HT1080 (cell line): ENCODE data around the gene LUC7L. TPM values are rescaled to one million over a fixed set of nuclear protein-coding genes. Genes with fewer than 3 reads are reported as not detected.
"Not testable (repeated sequence)": the region's sequence is repeated elsewhere in the genome, so short reads cannot be mapped to it uniquely, and the experiment has no call there.

Experiments
- DNase-seq: peaks from one replicate; pipeline ENCODE4 v3.0.0-alpha.2; 2015; ENCODE audit warnings: low read depth
- total RNA-seq: library from RNA; depleted of rRNA; stranded (reverse); fragments of >200 nt; shearing (Covaris generic); gene quantifications from 2 replicates; pipeline ENCODE4 v1.2.3, GENCODE V29; 2014

The LUC7L gene
- total RNA-seq, 1 experiment from 2014 or later: 73.3 TPM

DNA sequence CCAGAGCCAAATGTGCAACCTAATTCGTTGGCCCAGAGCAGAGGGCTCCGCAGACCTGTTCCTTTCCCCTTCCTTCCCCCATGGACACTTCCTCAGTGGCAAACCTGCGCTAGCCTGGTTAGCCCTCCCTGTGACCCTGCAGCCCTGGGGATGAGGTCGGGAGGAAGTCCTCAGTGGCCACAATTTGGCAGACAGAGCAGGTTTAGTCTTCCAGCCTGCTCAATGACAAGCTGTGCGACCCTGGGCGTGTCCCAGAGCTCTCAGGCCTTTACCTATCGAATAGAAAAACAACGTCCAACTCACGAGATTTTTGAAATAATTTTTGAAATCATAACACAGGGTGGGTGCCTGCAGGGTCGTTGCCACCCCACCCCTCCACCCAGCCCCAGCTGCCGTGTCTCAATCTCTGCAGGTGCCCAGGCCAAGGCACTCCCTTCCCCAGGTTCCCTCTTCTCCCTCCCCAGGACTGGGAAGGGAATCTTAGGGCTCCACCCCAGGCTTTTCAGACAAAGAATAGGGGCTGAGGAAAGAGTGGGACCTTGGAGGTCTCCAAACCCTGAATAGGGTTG lies 62.0 kb downstream of the LUC7L start:
- DNase-seq: no peak

DNA sequence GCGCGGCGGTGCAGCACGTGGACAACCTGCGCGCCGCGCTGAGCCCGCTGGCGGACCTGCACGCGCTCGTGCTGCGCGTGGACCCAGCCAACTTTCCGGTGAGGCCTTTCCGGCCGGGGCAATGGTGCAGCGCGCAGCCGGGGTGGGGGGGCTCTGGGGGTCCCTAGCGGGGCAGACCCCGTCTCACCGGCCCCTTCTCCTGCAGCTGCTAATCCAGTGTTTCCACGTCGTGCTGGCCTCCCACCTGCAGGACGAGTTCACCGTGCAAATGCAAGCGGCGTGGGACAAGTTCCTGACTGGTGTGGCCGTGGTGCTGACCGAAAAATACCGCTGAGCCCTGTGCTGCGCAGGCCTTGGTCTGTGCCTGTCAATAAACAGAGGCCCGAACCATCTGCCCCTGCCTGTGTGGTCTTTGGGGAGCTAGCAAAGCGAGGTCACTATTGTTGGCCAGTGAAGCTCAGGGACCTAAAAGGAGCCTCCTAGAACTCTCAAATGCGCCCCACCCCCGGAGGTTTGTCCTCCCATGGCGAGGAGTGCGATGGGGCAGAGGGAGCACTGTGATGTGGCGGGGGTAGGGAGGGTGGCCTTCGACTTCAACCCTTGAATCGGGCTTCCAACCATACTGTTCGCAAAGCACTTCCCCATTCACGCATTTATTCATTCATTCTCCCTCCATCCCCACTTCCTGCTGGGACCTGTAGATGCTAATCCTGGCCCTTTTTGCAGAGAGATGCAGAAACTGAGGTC lies 62.7 kb downstream of the LUC7L start:
- no peak for DNase-seq

DNA sequence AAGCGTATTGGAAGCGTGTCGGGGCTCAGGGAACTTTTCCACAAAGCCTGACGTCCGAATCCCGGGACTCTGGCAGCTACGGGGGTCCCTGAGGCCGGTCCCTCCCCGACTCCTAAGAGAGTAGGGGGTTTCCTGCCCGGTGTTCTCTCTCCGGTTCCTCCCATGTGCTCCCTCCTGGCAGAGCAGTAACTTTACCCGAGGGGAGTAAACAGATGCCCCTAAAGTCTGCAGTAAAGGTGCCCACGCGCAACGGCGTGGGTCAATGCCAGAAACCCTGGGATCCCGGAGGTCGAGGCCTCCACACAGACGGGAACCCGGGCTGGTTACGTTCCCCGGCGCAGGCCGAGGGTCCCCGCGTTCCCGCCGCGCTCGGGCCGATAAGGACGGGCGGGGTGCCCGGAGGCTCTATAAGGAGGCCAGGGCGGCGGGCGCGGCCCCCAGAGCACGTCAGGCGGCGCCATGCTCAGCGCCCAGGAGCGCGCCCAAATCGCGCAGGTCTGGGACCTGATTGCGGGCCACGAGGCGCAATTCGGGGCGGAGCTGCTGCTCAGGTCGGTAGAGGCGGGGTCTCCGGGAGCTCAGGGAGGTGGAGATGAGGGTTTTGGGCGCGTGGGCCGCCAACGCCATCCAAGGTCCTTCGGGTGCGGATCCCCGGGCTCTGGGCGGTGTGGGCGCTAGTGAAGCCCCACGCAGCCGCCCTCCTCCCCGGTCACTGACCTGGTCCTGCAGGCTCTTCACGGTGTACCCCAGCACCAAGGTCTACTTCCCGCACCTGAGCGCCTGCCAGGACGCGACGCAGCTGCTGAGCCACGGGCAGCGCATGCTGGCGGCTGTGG lies 63.5 kb downstream of the LUC7L start, which contains the start of gene HBM:
Gene HBM (plus strand): TSS at position 440 of the 836 bp plus-strand sequence. CDS start 20 bp downstream, at position 460.
- DNase-seq: no peak

DNA sequence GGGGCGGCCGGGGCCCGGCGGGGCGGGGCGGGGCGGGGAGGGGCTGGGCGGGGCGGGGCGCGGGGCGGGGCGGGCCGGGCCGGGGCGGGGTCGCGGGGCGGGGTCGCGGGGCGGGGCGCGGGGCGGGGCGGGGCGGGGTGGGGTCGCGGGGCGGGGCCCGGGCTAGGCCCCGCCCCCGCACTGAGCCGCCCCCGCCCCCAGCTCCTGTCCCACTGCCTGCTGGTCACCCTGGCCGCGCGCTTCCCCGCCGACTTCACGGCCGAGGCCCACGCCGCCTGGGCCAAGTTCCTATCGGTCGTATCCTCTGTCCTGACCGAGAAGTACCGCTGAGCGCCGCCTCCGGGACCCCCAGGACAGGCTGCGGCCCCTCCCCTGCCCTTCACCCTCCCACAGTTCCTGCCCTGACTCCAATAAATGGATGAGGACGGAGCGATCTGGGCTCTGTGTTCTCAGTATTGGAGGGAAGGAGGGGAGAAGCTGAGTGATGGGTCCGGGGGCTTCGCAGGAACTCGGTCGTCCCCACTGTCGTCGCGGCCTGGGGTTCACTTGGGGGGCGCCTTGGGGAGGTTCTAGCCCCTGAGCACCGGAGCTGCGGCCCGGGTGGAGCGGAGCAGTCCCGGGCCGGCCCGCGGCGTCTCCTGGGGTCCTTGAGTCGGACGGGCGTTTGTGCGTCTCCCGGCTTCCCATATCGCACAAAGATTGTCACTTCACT lies 64.3 kb downstream of the LUC7L start:
- no peak for DNase-seq

DNA sequence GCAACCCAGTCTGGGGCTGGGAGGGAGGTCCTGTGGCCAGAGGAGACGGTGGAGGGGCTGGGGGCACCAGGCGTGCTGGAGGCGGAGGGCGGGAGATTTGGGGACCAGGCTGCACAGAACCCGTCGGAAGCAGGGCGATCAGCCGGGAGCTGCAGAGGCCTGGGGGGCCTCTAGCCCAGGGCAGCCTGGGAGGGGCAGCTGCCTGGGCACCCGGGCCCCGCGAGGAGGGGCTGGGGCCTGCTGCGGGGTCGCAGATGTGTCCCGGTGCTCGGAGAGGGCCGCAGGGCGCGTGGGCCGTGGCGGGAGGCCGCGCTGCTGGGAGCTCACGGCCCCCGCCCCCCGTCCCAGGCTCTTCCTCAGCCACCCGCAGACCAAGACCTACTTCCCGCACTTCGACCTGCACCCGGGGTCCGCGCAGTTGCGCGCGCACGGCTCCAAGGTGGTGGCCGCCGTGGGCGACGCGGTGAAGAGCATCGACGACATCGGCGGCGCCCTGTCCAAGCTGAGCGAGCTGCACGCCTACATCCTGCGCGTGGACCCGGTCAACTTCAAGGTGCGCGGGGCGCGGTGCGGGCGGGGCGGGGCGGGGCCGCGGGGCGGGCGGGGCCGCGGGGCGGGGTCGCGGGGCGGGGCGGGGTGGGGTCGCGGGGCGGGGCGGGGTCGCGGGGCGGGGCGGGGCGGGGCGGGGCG lies 65.0 kb downstream of the LUC7L start:
- not testable (repeated sequence) for DNase-seq

DNA sequence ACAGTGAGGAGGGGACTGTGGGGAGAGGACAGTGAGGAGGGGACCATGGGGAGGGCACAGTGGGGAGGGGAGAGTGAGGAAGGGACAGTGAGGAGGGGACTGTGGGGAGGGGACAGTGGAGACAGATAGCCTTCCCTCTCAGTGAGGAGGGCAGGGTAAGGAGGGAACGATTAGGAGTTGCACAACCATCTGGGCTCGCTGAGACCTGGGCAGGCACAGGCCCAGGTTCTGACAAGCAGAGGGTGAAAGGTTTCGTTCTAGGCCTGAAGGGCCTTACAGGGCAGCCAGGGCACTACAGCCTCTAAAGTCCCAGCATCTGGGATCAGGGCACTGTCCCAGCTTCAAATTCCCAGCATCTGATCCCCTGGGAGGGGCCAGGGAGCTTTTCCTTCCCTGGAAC lies 65.6 kb downstream of the LUC7L start:
- not testable (repeated sequence) for DNase-seq

DNA sequence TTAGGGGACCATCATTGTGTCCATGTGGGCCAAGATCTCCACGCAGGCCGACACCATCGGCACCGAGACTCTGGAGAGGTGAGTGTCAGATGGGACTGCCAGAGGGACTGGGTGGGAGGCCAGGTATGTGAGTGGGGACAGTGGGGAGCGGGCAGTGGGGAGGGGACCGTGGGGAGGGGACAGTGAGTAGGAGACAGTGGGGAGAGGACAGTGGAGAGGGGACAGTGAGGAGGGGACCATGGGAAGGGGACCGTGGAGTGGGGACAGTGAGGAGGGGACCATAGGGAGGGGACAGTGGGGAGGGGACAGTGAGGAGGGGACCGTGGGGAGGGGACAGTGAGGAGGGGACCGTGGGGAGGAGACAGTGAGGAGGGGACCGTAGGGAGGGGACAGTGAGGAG lies 66.1 kb downstream of the LUC7L start:
- DNase-seq: not testable (repeated sequence)

DNA sequence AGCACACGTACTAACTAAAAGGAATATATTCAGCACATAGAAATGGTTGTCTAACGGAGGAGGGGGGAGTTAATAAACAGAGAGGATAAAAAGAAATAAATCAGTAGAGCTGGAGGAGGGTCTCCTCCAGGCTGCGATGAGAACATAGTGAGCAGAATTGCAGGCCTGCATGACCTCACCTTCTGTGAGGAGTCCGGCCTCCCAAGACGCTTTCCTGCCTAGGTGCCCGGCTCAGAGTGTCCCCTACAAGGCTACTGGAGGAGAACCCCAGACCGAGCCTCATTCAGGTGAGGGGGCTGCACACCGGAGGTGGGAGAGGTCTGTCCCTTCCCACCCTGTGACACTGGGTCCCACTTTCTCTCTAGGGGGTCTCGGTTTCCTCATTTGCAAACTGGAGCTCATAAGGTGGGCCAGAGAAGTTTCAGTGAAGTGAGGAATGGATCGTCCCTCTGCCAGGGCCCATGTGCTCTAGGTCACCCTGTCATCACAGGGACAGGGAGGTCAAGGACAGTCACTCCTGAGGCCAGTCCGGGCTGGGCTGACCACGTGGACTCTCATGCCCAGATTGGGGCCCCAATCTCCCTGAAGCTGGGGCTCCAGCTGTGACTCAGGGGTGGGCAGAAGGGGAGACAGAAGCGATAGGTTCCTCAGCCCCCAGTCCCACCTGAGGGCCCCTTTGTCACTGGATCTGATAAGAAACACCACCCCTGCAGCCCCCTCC lies 66.8 kb downstream of the LUC7L start:
- no peak for DNase-seq

DNA sequence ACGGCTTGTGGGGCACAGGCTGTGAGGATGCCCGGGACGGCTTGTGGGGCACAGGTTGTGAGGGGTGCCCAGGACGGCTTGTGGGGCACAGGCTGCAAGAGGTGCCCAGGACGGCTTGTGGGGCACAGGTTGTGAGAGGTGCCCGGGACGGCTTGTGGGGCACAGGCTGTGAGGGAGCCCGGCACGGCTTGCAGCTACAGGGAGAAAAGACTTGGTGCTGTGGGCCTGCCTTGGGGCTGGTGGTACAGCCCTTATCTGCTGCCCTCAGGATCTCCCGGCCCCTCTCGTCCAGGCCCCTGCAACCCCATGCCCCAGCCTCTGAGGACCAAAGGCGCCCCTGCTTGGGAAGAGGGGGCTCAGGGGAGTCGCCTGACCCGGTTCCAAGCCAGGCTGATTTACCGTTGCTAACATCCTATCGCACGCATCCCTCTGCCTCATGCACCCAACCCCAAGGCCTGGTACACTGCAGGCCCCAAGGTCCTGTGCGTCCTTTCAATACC lies 68.5 kb downstream of the LUC7L start:
- no peak for DNase-seq

DNA sequence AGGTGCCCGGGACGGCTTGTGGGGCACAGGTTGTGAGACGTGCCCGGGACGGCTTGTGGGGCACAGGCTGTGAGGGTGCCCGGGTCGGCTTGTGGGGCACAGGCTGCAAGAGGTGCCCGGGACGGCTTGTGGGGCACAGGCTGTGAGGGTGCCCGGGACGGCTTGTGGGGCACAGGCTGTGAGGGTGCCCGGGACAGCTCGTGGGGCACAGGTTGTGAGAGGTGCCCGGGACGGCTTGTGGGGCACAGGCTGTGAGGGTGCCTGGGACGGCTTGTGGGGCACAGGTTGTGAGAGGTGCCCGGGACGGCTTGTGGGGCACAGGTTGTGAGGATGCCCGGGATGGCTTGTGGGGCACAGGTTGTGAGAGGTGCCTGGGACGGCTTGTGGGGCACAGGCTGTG lies 69.0 kb downstream of the LUC7L start:
- DNase-seq: not testable (repeated sequence)

DNA sequence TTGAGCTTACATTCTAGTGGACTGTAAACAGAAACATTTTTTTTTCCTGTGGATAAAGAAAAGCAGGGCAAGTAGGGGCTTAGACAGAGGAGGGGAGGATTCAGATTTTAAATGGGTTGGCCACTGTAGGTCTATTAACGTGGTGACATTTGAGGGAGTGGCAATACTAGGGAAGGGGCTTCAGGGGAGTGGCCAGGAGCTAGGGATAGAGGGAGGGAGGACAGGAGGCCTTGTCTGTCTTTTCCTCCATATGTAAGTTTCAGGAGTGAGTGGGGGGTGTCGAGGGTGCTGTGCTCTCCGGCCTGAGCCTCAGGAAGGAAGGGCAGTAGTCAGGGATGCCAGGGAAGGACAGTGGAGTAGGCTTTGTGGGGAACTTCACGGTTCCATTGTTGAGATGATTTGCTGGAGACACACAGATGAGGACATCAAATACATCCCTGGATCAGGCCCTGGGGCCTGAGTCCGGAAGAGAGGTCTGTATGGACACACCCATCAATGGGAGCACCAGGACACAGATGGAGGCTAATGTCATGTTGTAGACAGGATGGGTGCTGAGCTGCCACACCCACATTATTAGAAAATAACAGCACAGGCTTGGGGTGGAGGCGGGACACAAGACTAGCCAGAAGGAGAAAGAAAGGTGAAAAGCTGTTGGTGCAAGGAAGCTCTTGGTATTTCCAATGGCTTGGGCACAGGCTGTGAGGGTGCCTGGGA lies 70.0 kb downstream of the LUC7L start:
- no peak for DNase-seq

DNA sequence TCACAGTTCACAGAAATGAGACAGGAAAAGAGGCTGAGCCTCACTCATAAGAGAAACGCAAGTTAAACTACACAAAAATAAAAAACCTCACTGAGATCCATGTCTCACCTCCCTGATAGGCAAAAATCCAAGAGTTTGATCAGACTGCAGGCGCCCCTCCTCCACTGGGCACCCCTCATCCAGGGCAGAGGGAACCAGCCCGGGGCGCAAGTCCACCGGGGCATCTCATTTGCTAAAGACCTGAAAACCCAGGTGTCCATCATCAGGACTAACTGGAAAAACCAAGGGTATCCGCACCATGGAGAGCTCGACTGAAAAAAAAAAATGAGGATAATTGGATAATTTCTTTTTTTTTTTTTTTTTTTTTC lies 74.2 kb downstream of the LUC7L start:
- no peak for DNase-seq

DNA sequence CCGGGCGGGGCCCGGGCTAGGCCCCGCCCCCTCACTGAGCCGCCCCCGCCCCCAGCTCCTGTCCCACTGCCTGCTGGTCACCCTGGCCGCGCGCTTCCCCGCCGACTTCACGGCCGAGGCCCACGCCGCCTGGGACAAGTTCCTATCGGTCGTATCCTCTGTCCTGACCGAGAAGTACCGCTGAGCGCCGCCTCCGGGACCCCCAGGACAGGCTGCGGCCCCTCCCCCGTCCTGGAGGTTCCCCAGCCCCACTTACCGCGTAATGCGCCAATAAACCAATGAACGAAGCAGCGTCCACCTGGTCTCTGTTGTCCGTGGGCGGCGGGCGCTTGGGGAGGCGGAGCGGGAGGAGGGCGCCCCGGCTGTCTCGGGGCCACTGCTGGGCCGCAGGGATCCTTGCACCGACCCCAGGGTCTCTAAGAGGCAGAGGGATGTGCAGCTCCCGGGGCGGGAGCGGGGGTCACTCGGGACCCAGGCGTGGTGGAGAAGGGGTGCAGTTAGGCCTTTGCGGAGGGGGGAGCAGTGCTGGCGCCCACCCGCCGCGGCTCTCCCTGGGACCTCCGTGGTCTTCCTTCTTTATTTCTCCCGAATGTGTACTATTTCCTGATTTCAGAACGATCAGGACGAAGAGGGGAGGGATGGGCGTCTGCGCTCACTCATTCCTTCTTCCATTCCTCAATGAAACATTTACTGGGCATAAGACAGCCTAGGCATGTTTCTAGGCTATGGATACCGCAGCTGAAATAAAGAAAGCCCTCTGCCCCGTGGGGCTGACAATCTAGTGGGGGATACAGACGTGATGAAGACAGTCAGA lies 74.8 kb downstream of the LUC7L start:
- DNase-seq: no peak

DNA sequence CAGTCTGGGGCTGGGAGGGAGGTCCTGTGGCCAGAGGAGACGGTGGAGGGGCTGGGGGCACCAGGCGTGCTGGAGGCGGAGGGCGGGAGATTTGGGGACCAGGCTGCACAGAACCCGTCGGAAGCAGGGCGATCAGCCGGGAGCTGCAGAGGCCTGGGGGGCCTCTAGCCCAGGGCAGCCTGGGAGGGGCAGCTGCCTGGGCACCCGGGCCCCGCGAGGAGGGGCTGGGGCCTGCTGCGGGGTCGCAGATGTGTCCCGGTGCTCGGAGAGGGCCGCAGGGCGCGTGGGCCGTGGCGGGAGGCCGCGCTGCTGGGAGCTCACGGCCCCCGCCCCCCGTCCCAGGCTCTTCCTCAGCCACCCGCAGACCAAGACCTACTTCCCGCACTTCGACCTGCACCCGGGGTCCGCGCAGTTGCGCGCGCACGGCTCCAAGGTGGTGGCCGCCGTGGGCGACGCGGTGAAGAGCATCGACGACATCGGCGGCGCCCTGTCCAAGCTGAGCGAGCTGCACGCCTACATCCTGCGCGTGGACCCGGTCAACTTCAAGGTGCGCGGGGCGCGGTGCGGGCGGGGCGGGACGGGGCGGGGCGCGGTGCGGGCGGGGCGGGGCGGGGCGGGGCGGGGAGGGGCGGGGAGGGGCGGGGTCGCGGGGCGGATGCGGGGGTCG lies 75.6 kb downstream of the LUC7L start:
- DNase-seq: not testable (repeated sequence)

DNA sequence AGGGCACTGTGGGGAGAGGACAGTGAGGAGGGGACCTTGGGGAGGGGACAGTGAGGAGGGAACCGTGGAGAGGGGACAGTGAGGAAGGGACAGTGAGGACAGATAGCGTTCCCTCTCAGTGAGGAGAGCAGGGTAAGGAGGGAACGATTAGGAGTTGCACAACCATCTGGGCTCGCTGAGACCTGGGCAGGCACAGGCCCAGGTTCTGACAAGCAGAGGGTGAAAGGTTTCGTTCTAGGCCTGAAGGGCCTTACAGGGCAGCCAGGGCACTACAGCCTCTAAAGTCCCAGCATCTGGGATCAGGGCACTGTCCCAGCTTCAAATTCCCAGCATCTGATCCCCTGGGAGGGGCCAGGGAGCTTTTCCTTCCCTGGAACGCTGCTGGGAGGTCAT lies 76.1 kb downstream of the LUC7L start:
- DNase-seq: not testable (repeated sequence)

DNA sequence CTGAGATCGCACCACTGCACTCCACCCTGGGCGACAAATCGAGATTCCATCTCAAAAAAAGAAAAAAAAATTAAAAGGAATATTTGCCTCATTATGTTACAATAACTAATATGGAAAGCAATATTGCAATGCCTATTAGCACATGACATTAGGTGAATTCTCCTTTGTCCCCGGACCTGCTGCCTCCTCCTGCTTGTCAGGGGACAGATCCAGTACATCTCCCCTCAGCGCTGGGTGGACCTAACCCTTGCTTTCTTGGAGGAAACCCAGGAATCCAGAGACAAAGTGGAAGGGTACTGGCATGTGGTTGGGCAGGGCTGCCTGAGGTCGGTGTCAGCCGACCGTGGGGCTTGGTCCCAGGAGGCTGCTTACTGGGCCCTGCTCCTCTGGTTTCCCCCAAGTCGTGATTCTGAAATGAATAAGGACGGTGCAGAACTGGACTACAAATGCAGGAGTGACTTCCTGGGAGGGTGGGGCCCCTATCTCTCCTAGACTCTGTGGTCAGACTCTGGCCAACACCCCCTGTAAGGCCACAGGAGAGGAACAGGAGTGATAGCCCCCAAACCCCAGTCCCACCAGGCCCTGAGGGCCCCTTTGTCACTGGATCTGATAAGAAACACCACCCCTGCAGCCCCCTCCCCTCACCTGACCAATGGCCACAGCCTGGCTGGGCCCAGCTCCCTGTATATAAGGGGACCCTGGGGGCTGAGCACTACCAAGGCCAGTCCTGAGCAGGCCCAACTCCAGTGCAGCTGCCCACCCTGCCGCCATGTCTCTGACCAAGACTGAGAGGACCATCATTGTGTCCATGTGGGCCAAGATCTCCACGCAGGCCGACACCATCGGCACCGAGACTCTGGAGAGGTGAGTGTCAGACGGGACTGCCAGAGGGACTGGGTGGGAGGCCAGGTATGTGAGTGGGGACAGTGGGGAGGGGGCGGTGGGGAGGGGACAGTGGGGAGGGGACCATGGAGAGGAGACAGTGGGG lies 76.8 kb downstream of the LUC7L start, which contains the start of gene HBZ:
Gene HBZ (plus strand): TSS at position 504 of the 988 bp plus-strand sequence. CDS start 266 bp downstream, at position 770.
- no peak for DNase-seq
